HUES6 (cell line): ENCODE data around the gene PRG3.
A peak's percentile ranks its signal among the peaks of the same experiment; 100 is the strongest.

ENCODE experiments used
- H3K27ac ChIP-seq: 2 replicates; pipeline ENCODE4 v1.7.0; 2013; ENCODE audit warnings: low read depth, mild to moderate bottlenecking, low read length, inconsistent platforms
- H3K27me3 ChIP-seq: 2 replicates; pipeline ENCODE4 v1.6.1; 2013; ENCODE audit warnings: low read length; ENCODE audit not compliant: control insufficient read depth, insufficient read depth
- H3K36me3 ChIP-seq: 2 replicates; pipeline ENCODE4 v1.6.1; 2013; ENCODE audit warnings: low read length; ENCODE audit not compliant: control insufficient read depth, insufficient read depth
- H3K4me1 ChIP-seq: 2 replicates; pipeline ENCODE4 v1.6.1; 2013; ENCODE audit warnings: low read length; ENCODE audit not compliant: control insufficient read depth, insufficient read depth
- H3K4me3 ChIP-seq: 2 replicates; pipeline ENCODE4 v1.5.1; 2013; ENCODE audit warnings: low read depth, low read length
- H3K9ac ChIP-seq: one replicate; pipeline ENCODE4 v1.6.1; 2013; ENCODE audit warnings: mild to moderate bottlenecking, low read length
- H3K9me3 ChIP-seq: 2 replicates; pipeline ENCODE4 v1.6.1; 2013; ENCODE audit warnings: low read depth, low read length; ENCODE audit not compliant: control insufficient read depth, insufficient read depth

PRG3 gene

GRCh38 chr11:57387289-57388030 is 6.5 kb upstream of the PRG3 start:
- Histone ChIP-seq H3K4me3 (no peak overlapping the region), H3K4me1 (no peaks in the 10 kb centered on the region), H3K27ac (no peak overlapping the region), H3K36me3 (no peaks in the 10 kb centered on the region), H3K9ac (no peak overlapping the region), H3K27me3 (peaks cover 46% of the 10 kb centered on the region), H3K9me3 (no peaks in the 10 kb centered on the region)

- H3K27me3 ChIP-seq: peaks cover 44% of the 10 kb centered on the region
- H3K9ac ChIP-seq: no peak overlapping the region
- no peaks in the 10 kb centered on the region for H3K4me1 ChIP-seq
- H3K36me3 ChIP-seq: no peaks in the 10 kb centered on the region
- no peaks in the 10 kb centered on the region for H3K9me3 ChIP-seq
- H3K27ac ChIP-seq: no peak overlapping the region
- H3K4me3 ChIP-seq: no peak overlapping the region
Measured at GRCh38 chr11:57386178-57386940, 5.4 kb upstream of the PRG3 start.

GRCh38 chr11:57379732-57380131 is 1.2 kb downstream of the PRG3 start:
- Histone ChIP-seq H3K4me3 (no peak overlapping the region), H3K9me3 (no peaks in the 10 kb centered on the region), H3K9ac (no peak overlapping the region), H3K27me3 (peaks cover 47% of the 10 kb centered on the region), H3K27ac (no peak overlapping the region), H3K36me3 (no peaks in the 10 kb centered on the region), H3K4me1 (no peaks in the 10 kb centered on the region; the same call in 1 of the 2 replicates)

GRCh38 chr11:57378186-57378585 is 2.8 kb downstream of the PRG3 start:
- Histone ChIP-seq H3K4me3 (no peak overlapping the region), H3K27me3 (peaks cover 42% of the 10 kb centered on the region), H3K9me3 (no peaks in the 10 kb centered on the region), H3K9ac (no peak overlapping the region), H3K27ac (no peak overlapping the region), H3K36me3 (no peaks in the 10 kb centered on the region), H3K4me1 (no peaks in the 10 kb centered on the region; the same call in 1 of the 2 replicates)

GRCh38 chr11:57377107-57377506 is 3.8 kb downstream of the PRG3 start:
- no peaks in the 10 kb centered on the region for H3K9me3 ChIP-seq
- H3K27ac ChIP-seq: no peak overlapping the region
- peak overlapping the region; percentile 27; the same call in 1 of the 2 replicates for H3K4me3 ChIP-seq
- H3K36me3 ChIP-seq: no peaks in the 10 kb centered on the region
- no peaks in the 10 kb centered on the region; the same call in 1 of the 2 replicates for H3K4me1 ChIP-seq
- H3K27me3 ChIP-seq: peaks cover 40% of the 10 kb centered on the region
- no peak overlapping the region for H3K9ac ChIP-seq

- Histone ChIP-seq H3K9me3 (no peaks in the 10 kb centered on the region), H3K4me1 (no peaks in the 10 kb centered on the region; the same call in 1 of the 2 replicates), H3K27me3 (peaks cover 41% of the 10 kb centered on the region), H3K4me3 (peak overlapping the region; percentile 27; the same call in 1 of the 2 replicates), H3K9ac (no peak overlapping the region), H3K27ac (no peak overlapping the region), H3K36me3 (no peaks in the 10 kb centered on the region)
Measured at GRCh38 chr11:57376095-57377090, 4.6 kb downstream of the PRG3 start.

GRCh38 chr11:57375490-57375889 is 5.5 kb downstream of the PRG3 start:
- H3K9ac ChIP-seq: no peak overlapping the region
- no peak overlapping the region for H3K27ac ChIP-seq
- peaks cover 32% of the 10 kb centered on the region for H3K27me3 ChIP-seq
- no peak overlapping the region for H3K4me3 ChIP-seq
- H3K9me3 ChIP-seq: no peaks in the 10 kb centered on the region
- no peaks in the 10 kb centered on the region for H3K36me3 ChIP-seq
- no peaks in the 10 kb centered on the region; the same call in 1 of the 2 replicates for H3K4me1 ChIP-seq

- Histone ChIP-seq H3K27me3 (peaks cover 31% of the 10 kb centered on the region), H3K27ac (no peak overlapping the region), H3K36me3 (no peaks in the 10 kb centered on the region), H3K9ac (no peak overlapping the region), H3K9me3 (no peaks in the 10 kb centered on the region), H3K4me3 (no peak overlapping the region), H3K4me1 (no peaks in the 10 kb centered on the region; the same call in 1 of the 2 replicates)
Measured at GRCh38 chr11:57374966-57375365, 6.0 kb downstream of the PRG3 start.

- Histone ChIP-seq H3K4me3 (no peak overlapping the region), H3K27me3 (peaks cover 20% of the 10 kb centered on the region; the same call in 1 of the 2 replicates), H3K9ac (no peak overlapping the region), H3K36me3 (no peaks in the 10 kb centered on the region), H3K4me1 (no peaks in the 10 kb centered on the region; the same call in 1 of the 2 replicates), H3K9me3 (no peaks in the 10 kb centered on the region), H3K27ac (no peak overlapping the region)
Measured at GRCh38 chr11:57373146-57373545, 7.8 kb downstream of the PRG3 start.

GRCh38 chr11:57370941-57371340 is 10.0 kb downstream of the PRG3 start:
- H3K9me3 ChIP-seq: no peaks in the 10 kb centered on the region
- no peak overlapping the region for H3K4me3 ChIP-seq
- H3K9ac ChIP-seq: no peak overlapping the region
- peaks cover 3% of the 10 kb centered on the region; the same call in 1 of the 2 replicates for H3K27me3 ChIP-seq
- H3K27ac ChIP-seq: no peak overlapping the region
- peaks cover 3% of the 10 kb centered on the region; the same call in 1 of the 2 replicates for H3K4me1 ChIP-seq
- H3K36me3 ChIP-seq: no peaks in the 10 kb centered on the region
